ENCODE data around the gene THBS2. TPM values are rescaled to one million over a fixed set of nuclear protein-coding genes. Genes with fewer than 3 reads are reported as not detected.

Gene THBS2
- total RNA-seq, 1 donor: 519 TPM

GRCh38 chr6:169250660-169251059 lies 3.0 kb downstream of the THBS2 start:
- peak overlapping the region; percentile 100 for H3K4me3 ChIP-seq (ENCODE audit: low read depth, low read length)
- TF ChIP-seq CTCF (IDR thresholded peaks at IDR 0.05; ENCODE audit: insufficient read depth, low read length): no peak
- DNase-seq (ENCODE audit: low read depth): peak; percentile 87

- no peak overlapping the region for H3K4me3 ChIP-seq (ENCODE audit: low read depth, low read length)
- peak; percentile 22 for DNase-seq (ENCODE audit: low read depth)
- TF ChIP-seq CTCF (IDR thresholded peaks at IDR 0.05; ENCODE audit: insufficient read depth, low read length): no peak
These were observed 4.6 kb downstream of the THBS2 start for GRCh38 chr6:169249057-169249456.

GRCh38 chr6:169248521-169248971 lies 5.1 kb downstream of the THBS2 start:
- peak; percentile 16 for DNase-seq (ENCODE audit: low read depth)
- no peak overlapping the region for H3K4me3 ChIP-seq (ENCODE audit: low read depth, low read length)
- TF ChIP-seq CTCF (IDR thresholded peaks at IDR 0.05; ENCODE audit: insufficient read depth, low read length): no peak

- DNase-seq (ENCODE audit: low read depth): peak; percentile 37
- no peak for TF ChIP-seq CTCF (IDR thresholded peaks at IDR 0.05; ENCODE audit: insufficient read depth, low read length)
- no peak overlapping the region for H3K4me3 ChIP-seq (ENCODE audit: low read depth, low read length)
These were observed 5.7 kb downstream of the THBS2 start for GRCh38 chr6:169247991-169248390.

- H3K4me3 ChIP-seq (ENCODE audit: low read depth, low read length): no peak overlapping the region
- no peak for DNase-seq (ENCODE audit: low read depth)
These were observed 6.2 kb downstream of the THBS2 start for GRCh38 chr6:169247419-169247818.

GRCh38 chr6:169246445-169246844 lies 7.2 kb downstream of the THBS2 start:
- no peak for TF ChIP-seq CTCF (IDR thresholded peaks at IDR 0.05; ENCODE audit: insufficient read depth, low read length)
- DNase-seq (ENCODE audit: low read depth): no peak
- H3K4me3 ChIP-seq (ENCODE audit: low read depth, low read length): peak overlapping the region; percentile 28

More at GRCh38 chr6:169247419-169247818, 6.2 kb downstream of the THBS2 start:
- no peak for TF ChIP-seq CTCF (IDR thresholded peaks at IDR 0.05; ENCODE audit: insufficient read depth, low read length)
